NT2/D1 (cell line): ENCODE data around the gene HRK.

Experiments used
- SUZ12 ChIP-seq: IDR thresholded peaks from 2 replicates; pipeline ENCODE4 v1.6.1; 2011; ENCODE audit not compliant: insufficient read length, insufficient read depth; ENCODE audit errors: extremely low read depth
- YY1 ChIP-seq: IDR thresholded peaks from 2 replicates; pipeline ENCODE4 v1.6.1; 2011; ENCODE audit not compliant: insufficient read length, insufficient read depth
- ZNF274 ChIP-seq: IDR thresholded peaks from 2 replicates; pipeline ENCODE4 v1.6.1; 2011; ENCODE audit warnings: mild to moderate bottlenecking, low read depth, low read length

GRCh38 chr12:116818341-116818856, 62.8 kb downstream of the HRK start:
- TF ChIP-seq ZNF274 (no peak), SUZ12 (no peak), YY1 (no peak)
